Breast epithelium (tissue), 4 donors: ENCODE data around the gene NSFL1C. TPM values are rescaled to one million over a fixed set of nuclear protein-coding genes. Genes with fewer than 3 reads are reported as not detected.

Source experiments
- DNase-seq, 2 donors: peaks; one replicate each; pipeline ENCODE4 v3.0.0-alpha.2; 2019; ENCODE audit warnings: low spot score in 2 of 2
- H3K27ac ChIP-seq, 2 donors: fragments of 200-600 bp; sonication (generic) in 1 of 2; one replicate each; pipeline ENCODE4 v1.5.1; 2016 to 2019; ENCODE audit warnings: mild to moderate bottlenecking in 1 of 2
- H3K27me3 ChIP-seq, 2 donors: fragments of 200-600 bp; sonication (generic) in 1 of 2; one replicate each; pipeline versions ENCODE4 v1.5.1 to v1.6.0; 2017 to 2019; ENCODE audit warnings: control low read depth in 1 of 2, mild to moderate bottlenecking in 1 of 2
- H3K36me3 ChIP-seq: fragments of 200-600 bp; one replicate; pipeline ENCODE4 v1.5.1; 2019
- H3K4me1 ChIP-seq, 2 donors: fragments of 200-600 bp; sonication (generic); one replicate each; pipeline ENCODE4 v1.5.1; 2016 to 2019; ENCODE audit warnings: control low read depth in 1 of 2
- H3K4me3 ChIP-seq, 3 donors: fragments of 200-600 bp; sonication (generic); 1 replicate in 2 of 3; 2 replicates in 1 of 3; pipeline ENCODE4 v1.5.1; 2016 to 2019; ENCODE audit warnings: mild to moderate bottlenecking in 3 of 3, moderate library complexity in 2 of 3
- H3K9me3 ChIP-seq, 2 donors: fragments of 200-600 bp; sonication (generic) in 1 of 2; one replicate each; pipeline ENCODE4 v1.5.1; 2016 to 2019; ENCODE audit warnings: control low read depth in 1 of 2
- POLR2A ChIP-seq: fragments of 450-650 bp; IDR thresholded peaks from one replicate; pipeline ENCODE4 v1.6.1; 2016; ENCODE audit warnings: antibody characterized with exemption, mild to moderate bottlenecking, moderate library complexity
- POLR2AphosphoS5 ChIP-seq, 3 donors: sonication (generic); formaldehyde crosslinking; IDR thresholded peaks; one replicate each; pipeline ENCODE4 v1.6.1; 2017; ENCODE audit warnings: antibody characterized with exemption in 3 of 3
- intact Hi-C: fragments of 100-400 bp; cut with DNase I; formaldehyde crosslinking; loops from one replicate; pipeline ENCODE4 v1.15.1; 2023; ENCODE audit warnings: low total_unique reads
- total RNA-seq, 3 donors: library from RNA; depleted of rRNA; stranded (reverse); fragments of >200 nt; gene quantifications; one replicate each; pipeline ENCODE4 v1.1.0, GENCODE V29; 2016
- TF ChIP-seq, protein P1 (sequence below), 3 donors: fragments of 450-650 bp; IDR thresholded peaks; one replicate each; pipeline ENCODE4 v1.5.1; 2016 to 2017; ENCODE audit warnings: antibody characterized with exemption in 3 of 3, mild to moderate bottlenecking in 3 of 3, moderate library complexity in 3 of 3

The NSFL1C gene
- total RNA-seq, 3 donors from 2014 or later = 36.7 to 67.5 (median 49.5) TPM

DNA sequence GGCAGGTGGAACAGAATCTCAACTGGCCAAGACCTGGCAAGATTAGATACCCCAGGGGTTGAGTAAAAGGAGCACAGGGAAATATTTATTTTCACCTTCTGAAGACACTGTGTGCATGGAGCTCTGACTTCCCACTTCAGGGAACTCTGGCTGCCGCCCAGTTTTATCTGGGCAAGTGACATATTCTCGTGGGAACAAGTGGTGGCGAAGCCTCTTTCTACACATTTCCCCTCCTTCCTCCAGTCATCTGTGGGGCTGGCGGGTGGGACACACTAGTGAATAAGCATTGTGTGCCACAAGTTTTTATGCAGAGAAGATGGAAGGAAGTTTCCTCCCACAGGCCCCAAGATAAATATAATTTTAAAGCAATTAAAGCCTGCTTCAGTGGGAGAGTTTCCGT lies 23.6 kb downstream of the NSFL1C start:
- intact Hi-C loops = loop anchor here (10.0 kb wide), 1 partner anchor 138 kb away; no protein-coding TSS in a partner anchor
- Histone ChIP-seq H3K27ac (no peak overlapping the region), H3K36me3 (peaks cover 18% of the 10 kb centered on the region)

DNA sequence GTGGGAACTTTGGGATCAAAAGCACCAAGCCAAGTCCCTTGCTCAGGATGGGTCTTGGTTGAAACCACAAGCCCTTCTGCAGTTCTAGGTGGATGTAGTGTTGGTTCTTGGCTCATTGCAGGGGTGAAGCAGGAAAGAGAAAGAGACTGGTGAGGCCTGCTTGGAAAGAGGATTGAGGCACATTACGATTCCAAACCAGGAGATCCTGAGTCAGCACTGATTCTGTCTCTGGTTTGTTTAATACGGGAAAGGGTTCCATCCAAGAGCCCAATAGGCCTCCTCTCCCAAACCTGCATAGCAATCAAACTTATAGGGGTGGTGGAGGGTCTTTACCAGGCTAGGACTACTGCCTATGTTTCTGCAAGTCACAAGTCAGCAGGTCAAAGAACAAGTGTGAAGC lies 24.3 kb downstream of the NSFL1C start:
- intact Hi-C loops = loop anchor here (10.0 kb wide), 1 partner anchor 138 kb away; no protein-coding TSS in a partner anchor
- no peak for DNase-seq
- Histone ChIP-seq H3K4me3 (no peak overlapping the region), H3K27me3 (no peaks in the 10 kb centered on the region), H3K4me1 (no peaks in the 10 kb centered on the region), H3K9me3 (no peaks in the 10 kb centered on the region), H3K27ac (no peak overlapping the region), H3K36me3 (peaks cover 18% of the 10 kb centered on the region)
- TF ChIP-seq POLR2AphosphoS5 (IDR thresholded peaks at IDR 0.05) (no peak), POLR2A (no peak)
- TF ChIP-seq, protein P1, sequence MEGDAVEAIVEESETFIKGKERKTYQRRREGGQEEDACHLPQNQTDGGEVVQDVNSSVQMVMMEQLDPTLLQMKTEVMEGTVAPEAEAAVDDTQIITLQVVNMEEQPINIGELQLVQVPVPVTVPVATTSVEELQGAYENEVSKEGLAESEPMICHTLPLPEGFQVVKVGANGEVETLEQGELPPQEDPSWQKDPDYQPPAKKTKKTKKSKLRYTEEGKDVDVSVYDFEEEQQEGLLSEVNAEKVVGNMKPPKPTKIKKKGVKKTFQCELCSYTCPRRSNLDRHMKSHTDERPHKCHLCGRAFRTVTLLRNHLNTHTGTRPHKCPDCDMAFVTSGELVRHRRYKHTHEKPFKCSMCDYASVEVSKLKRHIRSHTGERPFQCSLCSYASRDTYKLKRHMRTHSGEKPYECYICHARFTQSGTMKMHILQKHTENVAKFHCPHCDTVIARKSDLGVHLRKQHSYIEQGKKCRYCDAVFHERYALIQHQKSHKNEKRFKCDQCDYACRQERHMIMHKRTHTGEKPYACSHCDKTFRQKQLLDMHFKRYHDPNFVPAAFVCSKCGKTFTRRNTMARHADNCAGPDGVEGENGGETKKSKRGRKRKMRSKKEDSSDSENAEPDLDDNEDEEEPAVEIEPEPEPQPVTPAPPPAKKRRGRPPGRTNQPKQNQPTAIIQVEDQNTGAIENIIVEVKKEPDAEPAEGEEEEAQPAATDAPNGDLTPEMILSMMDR (IDR thresholded peaks at IDR 0.05) = no peak

More for the DNA sequence above, 23.6 kb downstream of the NSFL1C start:
- TF ChIP-seq POLR2A = no peak
- TF ChIP-seq, protein P1 (IDR thresholded peaks at IDR 0.05) = no peak
- no peak for TF ChIP-seq POLR2AphosphoS5 (IDR thresholded peaks at IDR 0.05)
- no peaks in the 10 kb centered on the region for H3K27me3 ChIP-seq
- no peaks in the 10 kb centered on the region for H3K9me3 ChIP-seq
- no peaks in the 10 kb centered on the region for H3K4me1 ChIP-seq
- no peak for DNase-seq
- no peak overlapping the region for H3K4me3 ChIP-seq

DNA sequence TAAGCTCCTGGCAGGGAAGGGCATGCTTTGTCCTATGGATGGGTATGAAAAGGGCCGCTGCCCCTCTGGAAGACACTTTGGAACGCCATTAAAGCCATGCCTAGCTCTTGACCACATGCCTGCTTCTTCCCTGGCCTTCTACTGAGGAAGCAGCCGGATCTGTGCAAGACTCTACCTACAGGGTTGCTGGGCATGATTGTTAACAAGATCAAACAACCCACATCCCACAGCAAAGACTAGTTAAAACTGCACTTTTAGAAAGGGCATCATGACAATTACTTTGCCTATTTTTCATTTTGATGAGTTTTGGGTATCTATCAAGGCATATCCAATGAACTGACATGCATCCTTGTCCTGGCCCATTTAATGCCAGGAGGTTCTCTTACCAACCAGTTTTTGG lies 25.5 kb downstream of the NSFL1C start:
- Histone ChIP-seq H3K9me3 (no peaks in the 10 kb centered on the region), H3K27ac (no peak overlapping the region), H3K36me3 (peaks cover 9% of the 10 kb centered on the region), H3K27me3 (no peaks in the 10 kb centered on the region), H3K4me3 (no peak overlapping the region), H3K4me1 (no peaks in the 10 kb centered on the region)
- TF ChIP-seq, protein P1 (IDR thresholded peaks at IDR 0.05) = no peak
- no peak for TF ChIP-seq POLR2AphosphoS5 (IDR thresholded peaks at IDR 0.05)
- no peak for TF ChIP-seq POLR2A
- intact Hi-C loops = loop anchor here (10.0 kb wide), 1 partner anchor 136 kb away; no protein-coding TSS in a partner anchor
- no peak for DNase-seq

DNA sequence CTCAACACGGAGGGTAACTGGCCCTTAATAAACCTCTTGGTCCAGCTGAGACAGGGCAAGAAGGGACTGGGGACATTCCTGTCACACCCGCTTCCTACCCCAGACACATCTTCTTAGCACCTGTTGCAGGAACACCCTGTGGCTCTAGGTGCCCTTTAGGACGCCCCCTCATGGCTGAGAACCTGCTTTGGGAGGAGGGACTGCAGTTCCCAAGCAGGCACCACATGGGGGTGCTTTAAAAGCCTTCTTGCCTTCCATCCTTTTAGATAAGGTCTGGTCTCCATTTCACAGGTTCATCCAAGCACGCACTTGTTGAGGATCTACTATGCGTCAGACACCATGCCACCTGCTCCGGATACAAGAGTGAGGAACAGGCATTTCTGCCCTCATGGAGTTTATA lies 26.6 kb downstream of the NSFL1C start:
- no peaks in the 10 kb centered on the region for H3K9me3 ChIP-seq
- no peaks in the 10 kb centered on the region for H3K4me1 ChIP-seq
- H3K4me3 ChIP-seq = no peak overlapping the region
- DNase-seq = no peak
- intact Hi-C loops = loop anchor here (10.0 kb wide), 1 partner anchor 135 kb away; no protein-coding TSS in a partner anchor
- H3K27ac ChIP-seq = no peak overlapping the region
- TF ChIP-seq POLR2A (no peak), POLR2AphosphoS5 (IDR thresholded peaks at IDR 0.05) (no peak)
- TF ChIP-seq, protein P1 (IDR thresholded peaks at IDR 0.05) = no peak
- no peaks in the 10 kb centered on the region for H3K27me3 ChIP-seq
- H3K36me3 ChIP-seq = no peaks in the 10 kb centered on the region

DNA sequence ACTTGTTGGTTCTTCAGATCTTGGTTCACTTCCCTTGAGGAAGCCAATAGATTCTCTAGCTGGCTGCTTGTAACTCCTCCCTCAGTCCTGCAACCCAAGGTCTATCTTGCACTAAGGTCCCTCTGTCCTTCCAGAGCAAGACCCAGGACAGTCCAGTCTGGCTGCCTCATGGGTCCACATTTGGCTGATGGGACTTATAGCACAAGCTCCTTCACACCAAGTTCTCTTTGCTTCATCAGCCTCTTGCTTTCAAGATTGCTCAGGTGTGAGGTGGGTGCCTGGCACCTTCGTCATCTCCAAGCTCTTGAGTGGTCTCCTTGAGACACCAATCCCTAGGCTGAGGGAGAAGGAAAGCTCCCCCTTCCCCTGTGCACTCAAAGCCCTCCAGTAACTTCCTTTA lies 28.3 kb downstream of the NSFL1C start:
- Histone ChIP-seq H3K4me1 (no peaks in the 10 kb centered on the region), H3K9me3 (no peaks in the 10 kb centered on the region), H3K4me3 (no peak overlapping the region), H3K27me3 (no peaks in the 10 kb centered on the region), H3K27ac (no peak overlapping the region), H3K36me3 (no peaks in the 10 kb centered on the region)
- TF ChIP-seq POLR2A (no peak), POLR2AphosphoS5 (IDR thresholded peaks at IDR 0.05) (no peak)
- TF ChIP-seq, protein P1 (IDR thresholded peaks at IDR 0.05) = no peak
- intact Hi-C loops = no loop called here
- DNase-seq = no peak
